ENCODE data around the gene DMBT1.

- TF ChIP-seq EP300 (IDR thresholded peaks at IDR 0.05) (no peak), CTCF (IDR thresholded peaks at IDR 0.05) (no peak), POLR2A (IDR thresholded peaks at IDR 0.05) (no peak)
Observed at GRCh38 chr10:122688293-122688989, 127.9 kb downstream of the DMBT1 start.
